ENCODE data around the gene PNMA8C. TPM values are rescaled to one million over a fixed set of nuclear protein-coding genes. Genes with fewer than 3 reads are reported as not detected.

Gene PNMA8C
- total RNA-seq, 1 experiment from 2014 or later = not detected

GRCh38 chr19:46411925-46412649 is 16.6 kb downstream of the PNMA8C start:
- no peaks in the 10 kb centered on the region for H3K27me3 ChIP-seq (ENCODE audit: low read length)
- H3K4me1 ChIP-seq (ENCODE audit: insufficient read depth, low read length) = no peaks in the 10 kb centered on the region
- TF ChIP-seq EZH2phosphoT487 (IDR thresholded peaks at IDR 0.05; ENCODE audit: borderline replicate concordance, low read length) (no peak), EZH2 (IDR thresholded peaks at IDR 0.05; ENCODE audit: low read length, unreplicated experiment) (no peak), CTCF (conservative IDR thresholded peaks at IDR 0.05; ENCODE audit: low read depth, low read length) (no peak)
- intact Hi-C loops (cut with micrococcal nuclease) = no loop called here
- H3K9me3 ChIP-seq (ENCODE audit: low read length) = no peaks in the 10 kb centered on the region
- POLR2A ChIA-PET (ENCODE audit: unreplicated experiment) = no interaction called here
- no peak overlapping the region for H3K9ac ChIP-seq (ENCODE audit: low read length)
- no peaks in the 10 kb centered on the region for H4K20me1 ChIP-seq (ENCODE audit: low read length)
- no peak overlapping the region for H3K27ac ChIP-seq (ENCODE audit: low read length)
- H3K4me2 ChIP-seq (ENCODE audit: low read length) = no peak overlapping the region
- DNase-seq = no peak
- no peaks in the 10 kb centered on the region for H3K9me2 ChIP-seq (replicated peaks; ENCODE audit: low read length)
- BruUV-seq (replicated peaks) = no TSS peak
- CTCF ChIA-PET = no interaction called here
- H3K4me3 ChIP-seq (ENCODE audit: low read length) = no peak overlapping the region
- H3F3A ChIP-seq (ENCODE audit: low read length, unreplicated experiment) = no peaks in the 10 kb centered on the region
- ATAC-seq = no peak
- H2AFZ ChIP-seq (ENCODE audit: low read length) = no peak overlapping the region
- H3K36me3 ChIP-seq (ENCODE audit: low read depth, low read length) = no peaks in the 10 kb centered on the region
- H3K79me2 ChIP-seq (ENCODE audit: low read length) = no peaks in the 10 kb centered on the region

- Histone ChIP-seq H3K4me3 (ENCODE audit: low read length) (no peak overlapping the region), H3K36me3 (ENCODE audit: low read depth, low read length) (no peaks in the 10 kb centered on the region), H3F3A (ENCODE audit: low read length, unreplicated experiment) (no peaks in the 10 kb centered on the region), H3K79me2 (ENCODE audit: low read length) (no peaks in the 10 kb centered on the region), H3K4me1 (ENCODE audit: insufficient read depth, low read length) (no peaks in the 10 kb centered on the region), H3K4me2 (ENCODE audit: low read length) (no peak overlapping the region), H4K20me1 (ENCODE audit: low read length) (no peaks in the 10 kb centered on the region), H3K27ac (ENCODE audit: low read length) (no peak overlapping the region), H3K27me3 (ENCODE audit: low read length) (no peaks in the 10 kb centered on the region), H2AFZ (ENCODE audit: low read length) (no peak overlapping the region), H3K9me3 (ENCODE audit: low read length) (no peaks in the 10 kb centered on the region), H3K9ac (ENCODE audit: low read length) (no peak overlapping the region), H3K9me2 (replicated peaks; ENCODE audit: low read length) (no peaks in the 10 kb centered on the region)
- POLR2A ChIA-PET (ENCODE audit: unreplicated experiment) = no interaction called here
- CTCF ChIA-PET = no interaction called here
- ATAC-seq (no peak), DNase-seq (no peak)
- TF ChIP-seq EZH2phosphoT487 (IDR thresholded peaks at IDR 0.05; ENCODE audit: borderline replicate concordance, low read length) = no peak
- no peak for TF ChIP-seq EZH2 (IDR thresholded peaks at IDR 0.05; ENCODE audit: low read length, unreplicated experiment)
- TF ChIP-seq CTCF (conservative IDR thresholded peaks at IDR 0.05; ENCODE audit: low read depth, low read length) = no peak
- BruUV-seq (replicated peaks) = no TSS peak
- intact Hi-C loops (cut with micrococcal nuclease) = no loop called here
These were observed 17.4 kb downstream of the PNMA8C start for GRCh38 chr19:46411088-46411924.

Data from PC-3 (cell line).